Pulmonary artery endothelial cell (primary cell): ENCODE measurements around the gene VANGL1. TPM values are rescaled to one million over a fixed set of nuclear protein-coding genes. Genes with fewer than 3 reads are reported as not detected.

ENCODE experiments used
- DNase-seq: peaks from one replicate; pipeline ENCODE4 v3.0.0-alpha.2; 2011; ENCODE audit warnings: low read depth, low spot score
- total RNA-seq: library from RNA; depleted of rRNA; stranded (reverse); fragments of >200 nt; gene quantifications from 2 replicates; pipeline ENCODE4 v1.2.3, GENCODE V29; 2014

VANGL1 gene
- total RNA-seq, 1 donor from 2014 or later: 9.2 TPM

- no peak for DNase-seq
Observed at GRCh38 chr1:115702959-115703358, 61.2 kb downstream of the VANGL1 start.

- no peak for DNase-seq
Observed at GRCh38 chr1:115705085-115705951, 63.5 kb downstream of the VANGL1 start.

- DNase-seq: no peak
Observed at GRCh38 chr1:115705963-115706362, 64.2 kb downstream of the VANGL1 start.

GRCh38 chr1:115706587-115707425 lies 65.0 kb downstream of the VANGL1 start:
- peak; percentile 10 for DNase-seq

GRCh38 chr1:115710859-115711624 lies 69.3 kb downstream of the VANGL1 start:
- no peak for DNase-seq

- DNase-seq: no peak
Observed at GRCh38 chr1:115712911-115713609, 71.3 kb downstream of the VANGL1 start.

DNA sequence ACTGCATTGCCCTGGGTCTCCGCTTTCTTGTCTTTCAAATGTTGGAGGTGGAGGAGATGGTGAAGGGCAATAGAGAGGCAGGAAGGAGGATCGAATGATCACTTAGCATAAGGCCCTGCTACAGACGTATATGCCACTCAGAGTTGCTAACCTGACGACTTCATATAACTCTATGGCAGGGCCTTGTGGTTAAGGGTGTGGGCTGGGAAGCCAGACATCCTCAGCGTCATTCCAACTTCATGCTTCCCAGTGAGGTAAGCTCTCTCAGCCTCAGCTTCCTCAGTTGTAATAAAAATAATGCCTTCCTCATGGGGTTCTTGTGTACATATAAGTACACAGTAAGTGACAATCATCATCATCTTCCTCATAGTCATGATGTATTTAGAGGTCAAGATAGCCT lies 72.1 kb downstream of the VANGL1 start:
- no peak for DNase-seq

GRCh38 chr1:115714572-115715141 lies 72.9 kb downstream of the VANGL1 start:
- DNase-seq: no peak

GRCh38 chr1:115717541-115717940 lies 75.8 kb downstream of the VANGL1 start:
- no peak for DNase-seq

DNA sequence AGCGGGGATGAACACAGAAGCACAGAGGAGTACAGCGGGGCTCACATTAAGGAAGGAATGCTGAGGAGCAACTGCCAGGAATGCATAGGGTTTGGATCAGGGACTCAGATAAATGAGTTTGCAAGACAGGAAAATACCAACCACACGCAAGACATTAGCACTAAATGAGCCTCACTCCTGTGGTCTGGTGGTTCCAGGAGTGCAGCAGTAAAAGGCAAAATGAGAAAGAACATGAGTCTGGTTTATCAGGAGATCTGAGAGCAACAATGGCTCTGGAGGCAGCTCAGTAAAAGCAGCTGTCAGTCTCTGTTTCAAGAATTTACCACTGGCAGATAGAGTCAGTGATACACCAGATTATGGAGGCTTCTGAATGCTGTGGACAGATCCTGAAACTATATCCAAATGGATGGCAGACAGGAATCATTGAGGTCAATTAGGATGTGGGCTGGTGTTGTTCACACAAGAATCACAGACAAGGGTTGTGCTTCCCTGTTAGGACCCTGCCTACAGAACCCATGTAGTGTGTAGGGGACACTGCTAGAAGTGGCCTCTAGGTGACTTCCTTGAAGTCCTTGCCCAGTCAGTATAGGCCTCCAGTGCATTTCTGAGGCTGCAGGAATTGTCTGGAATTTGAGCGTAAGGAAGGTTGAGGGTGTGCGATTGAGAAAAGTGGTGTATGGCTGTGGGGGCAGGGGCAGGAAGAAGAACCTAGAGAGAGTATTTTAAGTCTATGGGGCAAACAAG lies 76.4 kb downstream of the VANGL1 start:
- DNase-seq: no peak

GRCh38 chr1:115719285-115719684 lies 77.5 kb downstream of the VANGL1 start:
- DNase-seq: no peak

DNA sequence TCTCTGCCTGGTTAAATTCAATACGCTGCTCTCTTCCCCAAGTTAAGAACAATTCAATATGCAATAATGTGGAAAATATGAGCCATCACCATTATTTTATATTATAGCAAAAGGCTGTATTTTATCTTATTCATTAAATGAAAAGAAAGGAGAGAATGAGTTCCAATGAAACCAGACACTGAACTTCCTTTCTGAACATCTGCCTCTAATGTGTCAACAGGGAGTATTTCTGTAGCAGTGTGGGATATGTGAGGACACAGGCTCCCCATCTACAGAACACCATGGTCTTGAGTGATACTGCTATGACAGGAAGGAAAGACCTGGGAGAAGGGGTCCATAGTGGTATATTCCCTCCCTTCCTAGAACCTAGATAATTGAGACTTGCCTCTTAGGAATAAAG lies 80.5 kb downstream of the VANGL1 start:
- no peak for DNase-seq

DNA sequence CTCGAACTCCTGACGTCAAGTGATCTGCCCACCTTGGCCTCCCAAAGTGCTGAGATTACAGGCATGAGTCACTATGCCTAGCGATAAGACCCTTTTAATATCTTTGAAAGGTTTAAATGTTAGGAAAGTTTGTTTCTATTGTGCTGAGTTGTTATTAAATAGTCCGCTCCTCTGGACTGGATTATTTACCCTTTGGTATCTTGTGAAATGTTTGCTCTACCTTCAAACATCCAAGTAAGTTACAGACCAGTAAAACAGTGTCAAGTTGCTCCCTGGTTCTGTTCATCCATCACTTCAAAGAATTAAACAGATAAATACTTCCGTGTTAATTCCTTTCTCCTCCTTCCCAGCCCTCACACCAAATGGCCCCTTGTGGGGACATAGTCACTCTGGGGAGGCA lies 82.0 kb downstream of the VANGL1 start:
- no peak for DNase-seq

DNA sequence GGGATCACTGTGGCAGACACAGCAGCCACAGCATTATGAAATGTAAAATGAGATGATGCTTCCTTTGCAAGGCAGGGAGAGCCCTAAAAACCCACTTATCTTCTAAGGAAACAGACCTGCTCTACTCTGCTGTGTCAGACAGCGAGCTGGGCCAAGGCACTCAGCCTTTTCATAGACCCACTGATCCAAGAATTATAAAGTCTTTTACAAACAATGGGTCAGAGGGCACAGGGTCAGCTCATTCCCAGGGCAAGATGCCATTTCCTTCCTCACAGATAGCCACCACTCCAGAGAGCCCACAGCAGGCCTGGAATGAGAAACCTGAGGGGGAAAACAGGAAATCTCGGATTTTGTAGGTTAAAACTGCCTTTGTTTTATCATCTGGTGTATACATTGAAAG lies 83.8 kb downstream of the VANGL1 start:
- no peak for DNase-seq

- no peak for DNase-seq
Observed at GRCh38 chr1:115726161-115726560, 84.4 kb downstream of the VANGL1 start.

DNA sequence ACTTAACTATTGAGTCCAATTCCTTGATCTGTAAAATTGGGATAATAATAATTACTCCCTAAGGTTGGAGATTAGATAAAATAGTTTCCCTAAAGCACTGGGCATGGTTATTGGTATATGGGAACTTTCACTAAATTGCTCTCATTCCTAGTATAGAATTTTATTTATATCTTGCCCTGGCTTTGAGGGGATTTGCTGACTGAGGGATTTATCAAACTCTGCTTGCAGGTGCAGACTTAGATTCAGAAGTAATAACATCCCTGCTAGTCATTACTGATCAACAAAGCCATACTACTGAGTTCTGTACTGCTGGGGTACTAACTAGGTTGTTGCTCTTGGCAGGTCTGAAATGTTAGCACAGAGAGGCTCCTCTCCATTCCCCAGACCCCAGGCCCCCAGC lies 84.8 kb downstream of the VANGL1 start:
- no peak for DNase-seq

- no peak for DNase-seq
Observed at GRCh38 chr1:115727706-115728249, 86.0 kb downstream of the VANGL1 start.

DNA sequence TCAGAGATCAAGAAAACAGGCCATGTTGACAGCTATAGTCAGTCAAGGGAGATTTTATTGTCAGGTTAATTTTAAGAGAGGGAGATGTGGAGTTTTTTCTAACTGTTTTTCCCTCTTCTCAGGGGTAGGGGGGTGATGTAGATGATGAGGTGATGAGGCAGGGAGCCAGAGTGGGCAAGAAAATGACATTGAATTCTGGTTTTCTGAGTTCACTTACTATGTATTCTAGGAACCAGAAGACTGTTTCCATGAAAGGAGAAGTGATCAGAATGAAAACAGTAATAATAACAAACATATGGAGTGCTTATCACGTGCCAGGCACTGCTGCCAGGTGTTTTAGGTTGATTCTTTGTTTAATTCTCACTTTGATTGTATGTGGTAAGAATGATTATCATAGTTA lies 86.6 kb downstream of the VANGL1 start:
- DNase-seq: no peak

DNA sequence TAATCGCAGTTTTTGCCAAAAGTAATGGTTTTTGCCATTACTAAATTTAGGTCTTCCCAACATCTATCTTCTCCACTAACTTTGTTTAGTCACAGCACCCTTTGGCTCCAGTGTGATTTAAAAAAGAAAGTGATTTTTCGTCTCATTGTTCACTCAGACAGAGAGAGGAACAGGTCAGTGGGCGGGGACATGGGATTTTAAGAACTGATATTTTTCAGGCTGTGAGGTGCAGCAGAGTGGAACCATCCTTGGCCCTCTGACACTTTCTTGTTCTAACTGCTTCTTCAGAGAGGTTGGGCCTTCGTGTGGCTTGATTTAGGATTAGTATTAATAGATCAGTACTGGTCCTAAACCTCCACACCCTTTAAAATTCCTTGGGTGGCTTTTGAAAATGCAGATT lies 88.0 kb downstream of the VANGL1 start:
- DNase-seq: no peak

- DNase-seq: no peak
Observed at GRCh38 chr1:115732316-115732715, 90.5 kb downstream of the VANGL1 start.
